GM23338 (cell line): ENCODE measurements around the gene RYR1.

Source experiments
- CREB1 ChIP-seq: fragments of 250-450 bp; sonication (Bioruptor Pico); IDR thresholded peaks from 2 replicates; pipeline ENCODE4 v1.5.0; 2020; ENCODE audit warnings: low read depth, mild to moderate bottlenecking, moderate library complexity
- CTCF ChIP-seq, 2 experiments: fragments of 200-600 bp in 1 of 2; sonication (generic) in 1 of 2; conservative IDR thresholded peaks; 2 replicates each; pipeline versions ENCODE4 v1.5.1 to v1.6.1; 2016 to 2017; ENCODE audit warnings: antibody characterized with exemption in 2 of 2, low read depth in 2 of 2, mild to moderate bottlenecking in 2 of 2, moderate library complexity in 1 of 2
- ETS1 ChIP-seq: IDR thresholded peaks from 2 replicates; pipeline ENCODE4 v1.6.1; 2016; ENCODE audit warnings: antibody characterized with exemption
- EZH2 ChIP-seq: fragments of 200-600 bp; sonication (generic); IDR thresholded peaks from one replicate; pipeline ENCODE4 v1.8.0; 2017; ENCODE audit warnings: antibody characterized with exemption, mild to moderate bottlenecking, low read depth; ENCODE audit not compliant: unreplicated experiment
- EZH2phosphoT487 ChIP-seq: fragments of 200-600 bp; sonication (generic); IDR thresholded peaks from one replicate; pipeline ENCODE4 v1.8.1; 2018; ENCODE audit warnings: antibody characterized with exemption; ENCODE audit not compliant: unreplicated experiment
- JUNB ChIP-seq: IDR thresholded peaks from one replicate; pipeline ENCODE4 v1.6.1; 2016; ENCODE audit warnings: antibody characterized with exemption; ENCODE audit not compliant: unreplicated experiment
- NANOG ChIP-seq: IDR thresholded peaks from 2 replicates; pipeline ENCODE4 v1.6.1; 2016; ENCODE audit warnings: antibody characterized with exemption, borderline replicate concordance
- POLR2AphosphoS5 ChIP-seq: IDR thresholded peaks from 2 replicates; pipeline ENCODE4 v1.6.1; 2016; ENCODE audit warnings: antibody characterized with exemption, low read depth
- REST ChIP-seq: IDR thresholded peaks from one replicate; pipeline ENCODE4 v1.6.1; 2018; ENCODE audit warnings: antibody characterized with exemption; ENCODE audit not compliant: unreplicated experiment
- STAT1 ChIP-seq: IDR thresholded peaks from one replicate; pipeline ENCODE4 v1.6.1; 2016; ENCODE audit warnings: antibody characterized with exemption; ENCODE audit not compliant: unreplicated experiment
- ZNF331 ChIP-seq: fragments of 250-450 bp; sonication (Bioruptor Pico); IDR thresholded peaks from 2 replicates; pipeline ENCODE4 v1.5.0; 2020; ENCODE audit warnings: low read depth, mild to moderate bottlenecking, moderate library complexity
- ZNF462 ChIP-seq: fragments of 250-450 bp; sonication (Bioruptor Pico); IDR thresholded peaks from 2 replicates; pipeline ENCODE4 v1.5.0; 2020; ENCODE audit warnings: mild to moderate bottlenecking, moderate library complexity

- no peak for TF ChIP-seq ETS1
- no peak for TF ChIP-seq JUNB
- no peak for TF ChIP-seq CTCF (conservative IDR thresholded peaks at IDR 0.05; ENCODE audit: low read depth in 2 of 2)
- no peak for TF ChIP-seq REST
- TF ChIP-seq STAT1 = no peak
- no peak for TF ChIP-seq EZH2
- TF ChIP-seq EZH2phosphoT487 = no peak
- no peak for TF ChIP-seq POLR2AphosphoS5
- no peak for TF ChIP-seq NANOG
- TF ChIP-seq CREB1 = no peak
- TF ChIP-seq ZNF331 = no peak
- TF ChIP-seq ZNF462 = no peak
Observed at GRCh38 chr19:38425222-38425809, 8.2 kb upstream of the RYR1 start.
